Activated T-cell treated with anti-CD3 and anti-CD28 coated beads, Interleukin-2, amount 50 U/mL, for 4 hours (primary cell): Measurements from ENCODE around the gene VAC14. TPM values are rescaled to one million over a fixed set of nuclear protein-coding genes. Genes with fewer than 3 reads are reported as not detected.

Source experiments
- ATAC-seq, 2 donors: fragments of 200-7000 bp; cut with Tn5 transposase; one replicate each; pipeline ENCODE4 v1.10.0; 2021
- DNase-seq: peaks from one replicate; pipeline ENCODE4 v3.0.0-alpha.2; 2020
- H3K27me3 Mint-ChIP-seq: one replicate; pipeline ENCODE4 v1.8.0; 2021; ENCODE audit warnings: low read depth, mixed read lengths
- H3K36me3 Mint-ChIP-seq: one replicate; pipeline ENCODE4 v1.8.0; 2022; ENCODE audit warnings: mixed read lengths; ENCODE audit not compliant: insufficient read depth
- H3K4me1 Mint-ChIP-seq: one replicate; pipeline ENCODE4 v1.8.0; 2021; ENCODE audit warnings: low read depth, mixed read lengths
- H3K4me3 Mint-ChIP-seq: one replicate; pipeline ENCODE4 v1.8.0; 2021; ENCODE audit warnings: mild to moderate bottlenecking, moderate library complexity, mixed read lengths
- H3K9me3 Mint-ChIP-seq: one replicate; pipeline ENCODE4 v1.8.0; 2021; ENCODE audit warnings: mixed read lengths
- total RNA-seq, 3 donors: library from RNA; stranded (reverse); gene quantifications; one replicate each; pipeline ENCODE4 v1.2.1, GENCODE V29; 2021

VAC14 gene
- total RNA-seq, 3 donors from 2014 or later, result 48.3 to 54.5 (median 49.3) TPM

GRCh38 chr16:70737377-70738082, 63.4 kb downstream of the VAC14 start:
- Mint-ChIP-seq H3K4me1 (peaks cover 30% of the 10 kb centered on the region), H3K36me3 (peaks cover 13% of the 10 kb centered on the region), H3K27me3 (no peaks in the 10 kb centered on the region), H3K4me3 (peak overlapping the region; percentile 73), H3K9me3 (no peaks in the 10 kb centered on the region)
- peak; percentile 91 to 92 for ATAC-seq
- peak; percentile 31 for DNase-seq

- Mint-ChIP-seq H3K4me1 (peaks cover 30% of the 10 kb centered on the region), H3K36me3 (peaks cover 17% of the 10 kb centered on the region), H3K27me3 (no peaks in the 10 kb centered on the region), H3K4me3 (no peak overlapping the region), H3K9me3 (no peaks in the 10 kb centered on the region)
- DNase-seq (no peak), ATAC-seq (peak; percentile 53 to 54)
These were observed 64.2 kb downstream of the VAC14 start for GRCh38 chr16:70736465-70737376.

GRCh38 chr16:70735141-70735979, 65.6 kb downstream of the VAC14 start:
- no peaks in the 10 kb centered on the region for H3K9me3 Mint-ChIP-seq
- peaks cover 30% of the 10 kb centered on the region for H3K4me1 Mint-ChIP-seq
- H3K4me3 Mint-ChIP-seq, result no peak overlapping the region
- peaks cover 22% of the 10 kb centered on the region for H3K36me3 Mint-ChIP-seq
- no peak for DNase-seq
- H3K27me3 Mint-ChIP-seq, result no peaks in the 10 kb centered on the region
- ATAC-seq, result no peak

GRCh38 chr16:70734522-70735095, 66.3 kb downstream of the VAC14 start:
- ATAC-seq, result no peak
- no peak overlapping the region for H3K4me3 Mint-ChIP-seq
- peaks cover 30% of the 10 kb centered on the region for H3K4me1 Mint-ChIP-seq

GRCh38 chr16:70730944-70731343, 70.0 kb downstream of the VAC14 start:
- peaks cover 26% of the 10 kb centered on the region for H3K36me3 Mint-ChIP-seq
- no peak for DNase-seq
- H3K4me3 Mint-ChIP-seq, result no peak overlapping the region
- H3K9me3 Mint-ChIP-seq, result no peaks in the 10 kb centered on the region
- no peaks in the 10 kb centered on the region for H3K4me1 Mint-ChIP-seq
- no peak for ATAC-seq
- no peaks in the 10 kb centered on the region for H3K27me3 Mint-ChIP-seq

More at GRCh38 chr16:70734522-70735095, 66.3 kb downstream of the VAC14 start:
- Mint-ChIP-seq H3K27me3 (no peaks in the 10 kb centered on the region), H3K36me3 (peaks cover 27% of the 10 kb centered on the region), H3K9me3 (no peaks in the 10 kb centered on the region)
- DNase-seq, result no peak

GRCh38 chr16:70730031-70730430, 70.9 kb downstream of the VAC14 start:
- peaks cover 29% of the 10 kb centered on the region for H3K36me3 Mint-ChIP-seq
- H3K4me1 Mint-ChIP-seq, result no peaks in the 10 kb centered on the region
- H3K4me3 Mint-ChIP-seq, result no peak overlapping the region
- H3K9me3 Mint-ChIP-seq, result no peaks in the 10 kb centered on the region
- ATAC-seq, result no peak
- DNase-seq, result no peak
- H3K27me3 Mint-ChIP-seq, result no peaks in the 10 kb centered on the region

- ATAC-seq (no peak), DNase-seq (no peak)
- Mint-ChIP-seq H3K36me3 (peaks cover 29% of the 10 kb centered on the region), H3K4me1 (no peaks in the 10 kb centered on the region), H3K9me3 (no peaks in the 10 kb centered on the region), H3K4me3 (no peak overlapping the region), H3K27me3 (no peaks in the 10 kb centered on the region)
These were observed 71.7 kb downstream of the VAC14 start for GRCh38 chr16:70729292-70729691.

GRCh38 chr16:70728150-70728549, 72.8 kb downstream of the VAC14 start:
- ATAC-seq (no peak), DNase-seq (no peak)
- H3K36me3 Mint-ChIP-seq, result peaks cover 27% of the 10 kb centered on the region
- no peaks in the 10 kb centered on the region for H3K27me3 Mint-ChIP-seq
- H3K4me1 Mint-ChIP-seq, result no peaks in the 10 kb centered on the region
- no peak overlapping the region for H3K4me3 Mint-ChIP-seq
- no peaks in the 10 kb centered on the region for H3K9me3 Mint-ChIP-seq

GRCh38 chr16:70726892-70727361, 74.0 kb downstream of the VAC14 start:
- Mint-ChIP-seq H3K27me3 (no peaks in the 10 kb centered on the region), H3K4me1 (no peaks in the 10 kb centered on the region), H3K9me3 (no peaks in the 10 kb centered on the region), H3K36me3 (peaks cover 28% of the 10 kb centered on the region), H3K4me3 (no peak overlapping the region)
- no peak for DNase-seq
- no peak for ATAC-seq

- H3K4me3 Mint-ChIP-seq, result no peak overlapping the region
These were observed 74.8 kb downstream of the VAC14 start for GRCh38 chr16:70725912-70726828.

GRCh38 chr16:70725024-70725911, 75.7 kb downstream of the VAC14 start:
- H3K4me1 Mint-ChIP-seq, result no peaks in the 10 kb centered on the region
- DNase-seq (no peak), ATAC-seq (no peak)
- no peaks in the 10 kb centered on the region for H3K27me3 Mint-ChIP-seq
- H3K9me3 Mint-ChIP-seq, result no peaks in the 10 kb centered on the region
- peaks cover 28% of the 10 kb centered on the region for H3K36me3 Mint-ChIP-seq
- H3K4me3 Mint-ChIP-seq, result no peak overlapping the region

More at GRCh38 chr16:70725912-70726828, 74.8 kb downstream of the VAC14 start:
- no peaks in the 10 kb centered on the region for H3K27me3 Mint-ChIP-seq
- H3K36me3 Mint-ChIP-seq, result peaks cover 24% of the 10 kb centered on the region
- ATAC-seq, result no peak
- no peak for DNase-seq
- H3K4me1 Mint-ChIP-seq, result no peaks in the 10 kb centered on the region
- H3K9me3 Mint-ChIP-seq, result no peaks in the 10 kb centered on the region
